GM21528 (cell line): ENCODE results near the gene RNF44.

Source experiments
- ATAC-seq: cut with Tn5 transposase; IDR thresholded peaks from one replicate; pipeline ENCODE4 v1.9.1; 2021; ENCODE audit warnings: mild to moderate bottlenecking, moderate library complexity; ENCODE audit not compliant: unreplicated experiment, low FRiP score

Gene RNF44

DNA sequence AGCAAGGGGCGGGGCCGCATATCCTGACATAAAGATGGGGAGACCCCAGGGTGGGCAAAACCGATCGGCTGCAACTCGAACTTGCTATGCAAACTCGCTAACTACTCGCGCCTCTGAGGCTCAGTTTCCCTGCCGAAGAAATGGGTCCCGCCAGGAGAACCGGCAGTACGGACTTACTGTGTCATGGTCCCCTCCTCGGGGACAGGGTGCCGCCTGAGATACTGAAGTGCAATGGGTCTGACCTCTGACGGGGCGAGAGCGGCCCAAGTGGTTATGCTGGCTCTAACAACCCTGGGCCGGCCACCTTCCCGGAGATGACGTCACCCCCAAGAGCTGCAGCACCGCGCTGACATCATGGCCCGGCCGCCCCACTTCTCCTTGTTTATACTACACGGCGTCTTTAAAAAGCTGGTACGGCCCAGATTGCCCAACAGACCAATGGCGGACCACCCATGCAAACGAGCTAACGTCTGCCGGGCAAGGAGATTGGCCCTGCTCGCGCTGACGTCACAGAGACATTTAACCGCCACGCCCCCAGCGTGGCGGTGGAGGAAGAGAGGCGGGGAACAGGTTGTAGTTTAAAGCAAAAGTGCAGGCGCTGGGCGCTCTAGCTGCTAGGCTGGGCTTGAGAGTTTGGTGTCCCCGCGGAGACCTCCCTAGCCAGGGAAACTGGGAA, 490 bp upstream of the RNF44 start:
- ATAC-seq: peak; percentile 65

DNA sequence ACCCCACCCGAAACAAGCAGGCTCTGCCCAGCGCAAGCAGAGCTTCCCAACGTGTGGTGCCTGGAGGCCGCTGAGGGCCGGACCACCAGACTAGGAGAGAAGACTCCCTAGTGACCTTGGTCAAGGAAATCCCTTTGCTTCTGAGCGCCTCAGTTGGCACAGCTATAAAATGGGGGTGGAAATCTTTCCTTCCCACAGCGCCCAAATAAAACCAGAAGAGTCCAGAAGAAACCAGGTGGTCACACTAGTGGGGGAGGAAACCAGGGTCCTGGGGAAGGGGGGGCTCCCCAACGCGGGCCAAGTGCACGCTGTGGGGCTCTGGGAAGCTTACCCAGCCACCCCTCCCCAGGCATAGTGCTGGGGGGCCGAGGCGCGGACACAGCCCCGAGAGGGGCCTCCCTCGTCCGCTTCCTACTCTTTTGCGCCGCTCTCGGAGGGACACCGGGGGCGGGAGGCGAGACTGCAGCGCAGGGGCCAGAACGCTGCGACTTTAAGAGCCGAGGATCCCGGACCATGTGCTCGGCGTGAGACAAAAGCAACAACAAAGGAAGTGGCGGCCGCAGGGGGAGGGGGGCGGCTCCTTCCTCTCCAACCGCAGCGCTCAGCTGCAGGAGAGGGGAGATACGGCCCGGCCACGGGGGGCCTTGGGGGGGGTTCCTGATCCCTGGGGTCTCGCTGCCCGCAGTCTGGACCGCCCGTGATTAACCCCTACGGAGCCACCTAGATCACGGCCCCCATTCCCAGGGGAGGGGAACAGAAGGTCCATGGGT, 885 bp downstream of the RNF44 start:
- peak; percentile 26 for ATAC-seq

GRCh38 chr5:176535664-176536131, 1.5 kb downstream of the RNF44 start:
- ATAC-seq: no peak

DNA sequence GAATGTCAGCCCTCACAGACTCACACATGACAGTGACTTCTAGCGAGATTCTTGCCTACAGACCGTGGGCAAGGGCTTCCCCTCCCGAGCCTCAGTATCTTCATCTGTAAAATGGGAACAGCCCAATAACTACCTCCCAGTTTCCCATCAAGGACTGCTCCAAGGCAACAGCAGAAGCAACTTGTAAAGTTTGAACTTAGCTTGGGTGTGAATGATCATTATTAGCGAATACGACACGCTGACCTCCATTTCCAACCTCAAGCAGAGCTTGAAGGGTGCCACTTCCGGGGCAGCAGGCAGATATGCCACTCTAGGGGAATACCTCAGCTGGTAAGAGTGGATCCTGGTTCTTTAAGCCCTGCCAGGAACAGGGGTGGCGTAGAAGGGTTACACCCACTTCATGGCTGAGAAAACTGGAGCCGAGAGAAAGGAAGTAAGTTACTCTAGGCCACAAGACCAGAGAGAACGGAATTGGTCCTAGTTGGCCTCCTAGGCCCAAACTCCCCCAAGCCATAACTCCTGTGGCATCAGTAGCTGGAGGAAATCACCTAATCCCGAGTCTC, 2.0 kb downstream of the RNF44 start:
- ATAC-seq: no peak

- no peak for ATAC-seq
These were observed 2.6 kb downstream of the RNF44 start for GRCh38 chr5:176534640-176535039.

DNA sequence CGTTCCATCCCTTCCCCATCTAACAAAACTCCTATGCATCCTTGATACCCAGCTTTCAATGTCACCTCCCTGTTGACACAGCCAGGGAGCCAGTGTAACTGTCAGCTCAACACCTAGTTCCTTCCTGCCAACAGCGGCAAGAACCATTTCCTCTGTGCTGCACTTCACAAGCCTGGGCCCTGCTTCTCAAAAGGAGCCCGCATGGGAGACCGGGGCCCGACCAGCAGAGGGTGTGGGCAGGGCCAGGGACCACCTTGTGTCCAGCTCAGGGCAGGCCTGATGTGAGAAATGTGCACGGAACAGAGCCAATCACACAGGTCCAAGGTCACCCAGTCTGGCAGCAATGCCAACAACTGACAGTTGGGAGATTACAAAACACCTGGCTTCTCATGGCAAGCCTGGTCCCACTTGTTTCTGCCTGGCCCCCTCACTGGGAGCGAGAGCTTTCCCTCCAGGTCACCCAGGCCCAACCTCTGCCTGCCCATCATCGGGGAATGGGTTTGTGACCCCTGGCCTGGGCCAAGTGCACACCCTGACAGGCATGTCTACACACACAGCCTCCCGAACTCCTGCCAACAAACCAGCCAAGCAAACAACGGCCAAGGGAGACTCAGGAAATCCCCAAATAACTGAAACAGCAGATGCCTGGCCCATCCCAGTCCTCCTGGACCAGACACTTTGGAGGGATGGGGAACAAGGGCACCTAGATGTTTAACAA, 3.1 kb downstream of the RNF44 start:
- no peak for ATAC-seq

DNA sequence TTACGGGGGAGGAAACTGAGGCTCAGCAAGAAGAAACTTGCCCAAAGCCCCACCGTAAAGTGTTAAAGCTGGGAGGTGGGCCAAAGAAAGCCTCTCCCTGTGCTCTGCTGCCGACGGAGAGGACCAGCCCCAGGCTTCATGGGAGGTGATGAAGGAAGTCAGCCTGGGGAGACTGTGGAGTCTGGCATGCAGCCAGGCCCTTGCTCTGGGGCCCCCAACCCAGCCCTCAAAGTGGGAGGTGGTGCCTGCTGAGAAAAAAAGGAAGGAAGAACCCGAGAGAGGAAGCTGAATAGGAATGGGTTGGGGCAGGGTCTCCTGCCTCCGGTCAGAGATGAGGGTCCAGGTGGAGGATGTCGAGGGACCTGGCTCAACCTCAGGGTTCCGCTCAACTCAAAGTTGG, 3.8 kb downstream of the RNF44 start:
- ATAC-seq: no peak

DNA sequence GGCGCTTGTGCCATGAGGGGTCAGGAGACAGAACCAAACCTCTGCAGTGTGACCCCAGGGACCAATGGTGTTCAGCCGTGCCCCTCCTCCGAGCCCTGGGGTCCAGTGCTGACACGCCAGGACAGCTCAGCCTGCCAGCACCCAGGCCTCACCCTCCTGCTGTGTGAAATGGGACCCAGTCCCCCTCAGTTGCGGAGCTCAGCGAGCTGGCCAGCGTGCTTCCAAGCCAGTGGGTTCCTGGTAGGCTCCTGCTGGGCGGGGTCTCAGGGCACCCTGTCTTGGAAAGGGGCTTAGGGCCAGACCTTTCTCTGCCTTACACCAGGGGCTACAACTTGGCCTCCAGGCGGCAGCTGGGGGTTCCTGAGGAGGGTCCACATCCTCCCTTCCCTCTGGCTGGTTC, 4.4 kb downstream of the RNF44 start:
- no peak for ATAC-seq

GRCh38 chr5:176531902-176532493, 5.2 kb downstream of the RNF44 start:
- ATAC-seq: no peak

GRCh38 chr5:176530983-176531901, 6.0 kb downstream of the RNF44 start:
- ATAC-seq: no peak

GRCh38 chr5:176530393-176530982, 6.7 kb downstream of the RNF44 start:
- no peak for ATAC-seq

- no peak for ATAC-seq
These were observed 7.5 kb downstream of the RNF44 start for GRCh38 chr5:176529741-176530141.

- no peak for ATAC-seq
These were observed 8.0 kb downstream of the RNF44 start for GRCh38 chr5:176529116-176529740.

GRCh38 chr5:176528761-176529115, 8.5 kb downstream of the RNF44 start:
- ATAC-seq: no peak

GRCh38 chr5:176528301-176528700, 8.9 kb downstream of the RNF44 start:
- no peak for ATAC-seq

- ATAC-seq: no peak
These were observed 9.7 kb downstream of the RNF44 start for GRCh38 chr5:176527246-176528222.

DNA sequence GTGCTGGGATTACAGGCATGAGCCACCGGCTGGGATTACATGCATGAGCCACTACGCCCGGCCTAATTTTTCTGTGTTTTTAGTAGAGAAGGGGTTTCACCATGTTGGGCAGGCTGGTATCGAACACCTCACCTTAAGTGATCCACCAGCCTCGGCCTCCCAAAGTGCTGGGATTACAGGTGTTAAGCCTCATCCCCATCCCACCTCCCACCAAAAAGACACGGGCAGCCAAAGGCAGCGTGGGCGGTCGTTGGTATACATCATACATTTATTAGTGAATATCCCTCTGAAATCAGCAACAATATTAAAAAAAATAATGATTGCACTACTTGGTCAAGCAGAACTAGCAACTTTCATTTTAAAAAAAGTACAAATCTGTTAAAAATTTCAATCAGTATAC, 10.7 kb downstream of the RNF44 start:
- ATAC-seq: no peak

DNA sequence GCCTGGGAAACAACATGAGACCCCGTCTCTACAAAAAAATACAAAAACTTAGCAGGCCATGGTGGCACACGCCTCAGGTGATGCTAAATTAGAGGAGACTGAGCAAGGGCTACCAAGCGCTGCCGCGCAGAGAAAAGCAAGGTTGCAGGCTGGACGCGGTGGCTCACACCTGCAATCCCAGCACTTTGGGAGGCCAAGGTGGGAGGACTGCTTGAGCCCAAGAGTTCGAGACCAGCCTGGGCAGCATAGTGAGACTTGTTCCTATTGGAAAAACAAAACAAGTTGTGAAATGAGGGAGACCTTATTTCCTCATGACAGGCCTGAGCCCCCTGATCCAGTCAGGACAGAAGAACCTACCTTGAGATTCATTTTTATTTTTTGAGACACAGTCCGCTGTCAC, 11.5 kb downstream of the RNF44 start:
- ATAC-seq: no peak
